Heart right ventricle (tissue), 16 donors: ENCODE data around the gene CLMN. TPM values are rescaled to one million over a fixed set of nuclear protein-coding genes. Genes with fewer than 3 reads are reported as not detected.

Experiments used
- ATAC-seq, 8 donors: fragments of 200-7000 bp; cut with Tn5 transposase; one replicate each; pipeline ENCODE4 v1.9.1; 2020; ENCODE audit warnings: mild to moderate bottlenecking in 8 of 8, moderate library complexity in 8 of 8, moderate number of reproducible peaks in 1 of 8
- DNase-seq, 2 donors: peaks; one replicate each; pipeline ENCODE4 v3.0.0-alpha.2; 2020
- H3K27ac ChIP-seq, 10 donors: fragments of 200-600 bp; sonication (generic) in 2 of 10; one replicate each; pipeline versions ENCODE4 v1.5.0 to v1.8.0; 2020 to 2022; ENCODE audit warnings: mild to moderate bottlenecking in 3 of 10
- H3K27me3 ChIP-seq, 7 donors: fragments of 200-600 bp; one replicate each; pipeline ENCODE4 v1.8.0; 2021 to 2022; ENCODE audit warnings: mild to moderate bottlenecking in 2 of 7
- H3K36me3 ChIP-seq, 9 donors: fragments of 200-600 bp; sonication (generic) in 1 of 9; one replicate each; pipeline versions ENCODE4 v1.5.0 to v1.8.0; 2020 to 2022; ENCODE audit warnings: mild to moderate bottlenecking in 2 of 9
- H3K4me1 ChIP-seq, 9 donors: fragments of 200-600 bp; sonication (generic) in 1 of 9; one replicate each; pipeline versions ENCODE4 v1.5.0 to v1.8.0; 2020 to 2022; ENCODE audit warnings: mild to moderate bottlenecking in 4 of 9
- H3K4me3 ChIP-seq, 10 donors: fragments of 200-600 bp; sonication (generic) in 2 of 10; one replicate each; pipeline versions ENCODE4 v1.5.0 to v1.8.0; 2020 to 2022; ENCODE audit warnings: mild to moderate bottlenecking in 7 of 10, moderate library complexity in 2 of 10
- H3K9me3 ChIP-seq, 11 donors: fragments of 200-600 bp in 10 of 11; sonication (generic) in 2 of 11; one replicate each; pipeline versions ENCODE4 v1.5.0 to v1.8.0; 2013 to 2022; ENCODE audit warnings: mild to moderate bottlenecking in 2 of 11, control low read depth in 1 of 11, moderate library complexity in 1 of 11
- WGBS, 2 donors: extraction: QIAGEN DNeasy Blood & Tissue Kit; methylation state at CpG; one replicate each; pipeline ENCODE4 v1.1.7; 2013; ENCODE audit warnings: inconsistent platforms in 1 of 2; 5-methylcytosine and 5-hydroxymethylcytosine counted together
- intact Hi-C, 10 donors: fragments of 100-400 bp; cut with DNase I; formaldehyde crosslinking; loops; one replicate each; pipeline versions ENCODE4 v1.11.1 to v1.14.2; 2022
- polyA plus RNA-seq, 2 donors: library from polyadenylated mRNA; stranded (reverse); fragments of 200-250 nt; gene quantifications; one replicate each; pipeline ENCODE4 v1.2.3, GENCODE V29; 2013
- total RNA-seq, 10 donors: library from RNA; stranded (reverse); fragmentation: NEBNext Ultra II Directional in 3 of 10; extraction: Animal tissue kit (Norgen Biotek cat#: 25700) in 3 of 10; gene quantifications; one replicate each; pipeline versions ENCODE4 v1.2.1 to v1.2.4, GENCODE V29; 2021 to 2023
- TF ChIP-seq, protein P1 (sequence below), 9 donors: fragments of 200-600 bp; sonication (generic) in 2 of 9; IDR thresholded peaks; one replicate each; pipeline versions ENCODE4 v1.5.0 to v1.8.0; 2021 to 2022; ENCODE audit warnings: antibody characterized with exemption in 9 of 9, mild to moderate bottlenecking in 5 of 9, moderate library complexity in 1 of 9
- donor health status: Arrhythmogenic right ventricular cardiomyopathy.
- donor health status: ischemic (EF 13 %, LVEDD 7.1; RV severe dilation, severe dysfunction).
- donor health status: healthy with polysubstance abuse.
- donor health status: DM: no; HTN: yes; CAD: no.
- donor health status: DM: no; HTN: no; CAD: no.
- donor health status: ischemic (EF 25% LVEDD 6.9; RV normal size, moderate dysfunction).
- donor health status: ischemic (EF 25% LVEDD 5.7; RV mildly dilated, moderate dysfunction).
- donor health status: healthy.
- donor health status: DM: yes; HTN: yes; CAD: no.
- donor health status: Ischemic cardiomyopathy.
- donor health status: ischemic (EF 35%, LVEDD 5.7; RV mildly dilated, moderate dysfunction).
- donor health status: nonischemic (EF 11% LVEDD 7.7; RV severe dilation, severe dysfunction).
- donor health status: DM: yes; HTN: yes; CAD: no.
- donor health status: PGD.
- donor health status: ischemic (EF 29% LVEDD 5.4; RV normal size, mild dysfunction).
- donor health status: nonischemic (EF 23%, LVEDD 6.1; RV moderate dilation, normal function).

Gene CLMN
- total and polyA plus RNA-seq, 12 donors: 2.6 to 14.5 (median 5.9) TPM

DNA sequence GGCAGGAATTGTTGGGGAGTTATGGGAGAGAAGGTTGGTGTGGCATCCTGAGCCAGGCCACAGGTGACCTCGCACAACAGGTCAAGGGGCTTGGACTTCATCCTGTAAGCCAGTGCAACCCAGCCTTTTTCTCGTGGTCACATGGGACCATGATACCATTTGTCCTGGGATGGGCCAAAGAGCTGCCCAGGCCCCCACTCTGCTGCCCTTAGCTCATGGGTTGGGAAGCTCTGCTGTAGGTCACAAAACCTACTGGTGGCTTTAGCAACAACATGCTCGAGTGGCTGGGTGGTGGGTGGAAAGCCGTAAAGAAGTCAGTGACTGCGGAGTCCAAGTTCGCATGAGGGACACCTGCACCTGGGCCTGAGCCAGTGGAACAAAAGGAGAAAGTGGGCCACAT, 4.6 kb downstream of the CLMN start:
- TF ChIP-seq, protein P1, sequence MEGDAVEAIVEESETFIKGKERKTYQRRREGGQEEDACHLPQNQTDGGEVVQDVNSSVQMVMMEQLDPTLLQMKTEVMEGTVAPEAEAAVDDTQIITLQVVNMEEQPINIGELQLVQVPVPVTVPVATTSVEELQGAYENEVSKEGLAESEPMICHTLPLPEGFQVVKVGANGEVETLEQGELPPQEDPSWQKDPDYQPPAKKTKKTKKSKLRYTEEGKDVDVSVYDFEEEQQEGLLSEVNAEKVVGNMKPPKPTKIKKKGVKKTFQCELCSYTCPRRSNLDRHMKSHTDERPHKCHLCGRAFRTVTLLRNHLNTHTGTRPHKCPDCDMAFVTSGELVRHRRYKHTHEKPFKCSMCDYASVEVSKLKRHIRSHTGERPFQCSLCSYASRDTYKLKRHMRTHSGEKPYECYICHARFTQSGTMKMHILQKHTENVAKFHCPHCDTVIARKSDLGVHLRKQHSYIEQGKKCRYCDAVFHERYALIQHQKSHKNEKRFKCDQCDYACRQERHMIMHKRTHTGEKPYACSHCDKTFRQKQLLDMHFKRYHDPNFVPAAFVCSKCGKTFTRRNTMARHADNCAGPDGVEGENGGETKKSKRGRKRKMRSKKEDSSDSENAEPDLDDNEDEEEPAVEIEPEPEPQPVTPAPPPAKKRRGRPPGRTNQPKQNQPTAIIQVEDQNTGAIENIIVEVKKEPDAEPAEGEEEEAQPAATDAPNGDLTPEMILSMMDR (IDR thresholded peaks at IDR 0.05): no peak
- ATAC-seq: no peak
- H3K27me3 ChIP-seq: peaks cover 0 to 9% (median 0%) of the 10 kb centered on the region in 7 donors
- H3K4me3 ChIP-seq: no peak overlapping the region
- 91 to 92% methylated on average over 6 of the region's 6 CpGs for WGBS, 2 donors
- no peaks in the 10 kb centered on the region for H3K36me3 ChIP-seq
- intact Hi-C loops: loop anchor here in 2 of 10 donors (5.0 to 10.0 kb wide), 3 partner anchors 92 to 130 kb away; no protein-coding TSS in a partner anchor
- H3K27ac ChIP-seq: peak overlapping the region in 5 of 10 donors; percentile 31 to 75 (median 40)
- peaks cover 0 to 73% (median 18%) of the 10 kb centered on the region in 9 donors for H3K4me1 ChIP-seq
- DNase-seq: no peak
- no peaks in the 10 kb centered on the region for H3K9me3 ChIP-seq

DNA sequence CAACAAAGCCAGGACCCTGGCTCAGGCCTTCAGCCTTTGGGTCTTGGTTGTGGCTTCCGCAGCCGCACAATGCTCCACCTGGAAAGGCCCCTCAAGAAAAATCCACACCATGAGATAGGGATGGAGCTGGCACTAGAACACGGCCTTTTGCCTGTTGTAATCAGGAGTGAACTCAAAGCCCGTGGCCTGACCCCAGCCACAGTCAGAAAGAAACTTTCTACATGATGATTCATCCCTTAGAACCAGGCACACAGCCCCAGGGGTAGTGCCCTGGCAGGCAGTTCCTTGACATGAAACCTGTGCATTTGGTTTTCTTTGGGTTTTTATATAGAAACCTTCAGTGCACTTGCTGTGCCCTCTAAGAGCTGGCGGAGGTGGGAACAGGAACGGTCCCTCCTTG, 5.1 kb downstream of the CLMN start:
- DNase-seq (no peak), ATAC-seq (peak in 2 of 8 donors; percentile 28 to 33)
- Histone ChIP-seq H3K36me3 (no peaks in the 10 kb centered on the region), H3K27me3 (peaks cover 0 to 8% (median 0%) of the 10 kb centered on the region in 7 donors), H3K4me1 (peaks cover 0 to 76% (median 18%) of the 10 kb centered on the region in 9 donors), H3K4me3 (no peak overlapping the region), H3K27ac (peak overlapping the region in 5 of 10 donors; percentile 9 to 75 (median 41)), H3K9me3 (no peaks in the 10 kb centered on the region)
- TF ChIP-seq, protein P1 (IDR thresholded peaks at IDR 0.05): no peak
- intact Hi-C loops: loop anchor here in 2 of 10 donors (5.0 to 10.0 kb wide), 3 partner anchors 93 to 130 kb away; no protein-coding TSS in a partner anchor
- WGBS, 2 donors: 83 to 91% methylated on average over 6 of the region's 6 CpGs

DNA sequence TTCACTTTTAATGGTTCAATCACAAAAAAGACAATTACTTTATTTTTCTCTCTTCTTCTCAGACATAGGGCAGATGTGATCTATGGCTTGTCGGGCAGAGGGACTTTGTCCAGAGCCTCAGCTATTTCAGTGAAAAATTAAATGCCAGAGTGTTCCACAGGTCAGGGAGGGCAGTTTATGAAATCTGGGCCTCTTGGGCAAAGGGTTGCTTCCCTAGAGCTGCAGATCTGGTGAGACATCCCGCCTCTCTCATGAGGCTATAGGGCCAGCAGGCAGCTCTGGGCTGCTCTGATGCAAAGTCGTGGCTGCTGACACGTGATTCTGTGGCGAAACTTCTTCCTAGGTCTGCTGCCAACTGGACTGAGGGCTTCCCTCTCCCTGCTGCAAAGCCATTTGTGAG, 6.0 kb downstream of the CLMN start:
- peak; percentile 40 to 78 (median 60) for ATAC-seq
- Histone ChIP-seq H3K27ac (peak overlapping the region in 3 of 10 donors; percentile 8 to 75 (median 9)), H3K36me3 (no peaks in the 10 kb centered on the region), H3K4me1 (peaks cover 0 to 77% (median 18%) of the 10 kb centered on the region in 9 donors), H3K27me3 (peaks cover 0 to 4% (median 0%) of the 10 kb centered on the region in 7 donors), H3K9me3 (no peaks in the 10 kb centered on the region), H3K4me3 (no peak overlapping the region)
- TF ChIP-seq, protein P1 (IDR thresholded peaks at IDR 0.05): no peak
- intact Hi-C loops: loop anchor here in 1 of 10 donors (10.0 kb wide), 1 partner anchor 129 kb away; no protein-coding TSS in a partner anchor
- peak; percentile 38 to 59 for DNase-seq
- 71 to 81% methylated on average over 5 of the region's 5 CpGs for WGBS, 2 donors

DNA sequence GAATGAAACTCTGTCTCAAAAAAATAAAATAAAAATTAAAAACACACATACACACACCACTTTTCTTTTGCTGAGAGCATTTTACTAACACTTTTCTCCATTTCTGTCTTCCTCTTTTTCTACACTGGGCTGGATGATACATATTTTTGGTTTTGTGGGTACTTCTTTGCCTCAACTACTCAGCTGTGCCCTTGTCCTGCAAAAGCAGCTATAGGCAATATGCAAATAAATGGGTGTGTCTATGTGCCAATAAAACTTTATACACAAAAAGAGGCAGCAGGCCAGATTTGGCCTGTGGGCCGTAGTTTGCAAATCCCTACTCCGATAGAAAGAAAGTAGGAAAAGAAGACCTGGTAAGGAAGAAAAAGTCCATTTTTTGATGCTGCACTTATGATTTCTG, 6.5 kb downstream of the CLMN start:
- ATAC-seq (no peak), DNase-seq (no peak)
- intact Hi-C loops: loop anchor here in 1 of 10 donors (10.0 kb wide), 1 partner anchor 128 kb away; no protein-coding TSS in a partner anchor
- Histone ChIP-seq H3K9me3 (no peaks in the 10 kb centered on the region), H3K4me1 (peaks cover 0 to 74% (median 18%) of the 10 kb centered on the region in 9 donors), H3K27me3 (no peaks in the 10 kb centered on the region), H3K27ac (peak overlapping the region in 4 of 10 donors; percentile 8 to 75 (median 12)), H3K4me3 (no peak overlapping the region), H3K36me3 (no peaks in the 10 kb centered on the region)
- TF ChIP-seq, protein P1 (IDR thresholded peaks at IDR 0.05): no peak
- 88 to 95% methylated on average over 2 of the region's 2 CpGs for WGBS, 2 donors
